Neutrophil (primary cell): ENCODE data around the gene DDAH2.
A peak's percentile ranks its signal among the peaks of the same experiment; 100 is the strongest.
"Not testable (repeated sequence)": the region's sequence is repeated elsewhere in the genome, so short reads cannot be mapped to it uniquely, and the experiment has no call there.

Source experiments
- H3K27ac ChIP-seq: fragments of 200-600 bp; sonication (generic); 2 replicates; pipeline ENCODE4 v1.5.1; 2016; ENCODE audit warnings: mild to moderate bottlenecking, moderate library complexity
- H3K27me3 ChIP-seq: fragments of 200-600 bp; sonication (generic); 2 replicates; pipeline ENCODE4 v1.6.0; 2016; ENCODE audit warnings: mild to moderate bottlenecking
- H3K36me3 ChIP-seq: fragments of 200-600 bp; sonication (generic); 2 replicates; pipeline ENCODE4 v1.5.1; 2017
- H3K4me1 ChIP-seq, 2 experiments: fragments of 200-600 bp in 1 of 2; sonication (generic) in 1 of 2; 1 replicate in 1 of 2; 2 replicates in 1 of 2; pipeline versions ENCODE4 v1.5.1 to v1.6.1; 2013 to 2016; ENCODE audit warnings: low read depth in 1 of 2, low read length in 1 of 2, mild to moderate bottlenecking in 1 of 2, moderate library complexity in 1 of 2; ENCODE audit not compliant: control insufficient read depth in 1 of 2, insufficient read depth in 1 of 2
- H3K4me3 ChIP-seq, 2 experiments: fragments of 200-600 bp in 1 of 2; sonication (generic) in 1 of 2; 1 replicate in 1 of 2; 2 replicates in 1 of 2; pipeline ENCODE4 v1.5.1; 2013 to 2016; ENCODE audit warnings: low read depth in 1 of 2, low read length in 1 of 2, mild to moderate bottlenecking in 1 of 2, moderate library complexity in 1 of 2
- H3K9me3 ChIP-seq: fragments of 200-600 bp; sonication (generic); 2 replicates; pipeline ENCODE4 v1.5.1; 2016
- TF ChIP-seq, protein P1 (sequence below): fragments of 200-600 bp; sonication (generic); IDR thresholded peaks from 2 replicates; pipeline ENCODE4 v1.5.1; 2016; ENCODE audit warnings: antibody characterized with exemption

The DDAH2 gene

DNA sequence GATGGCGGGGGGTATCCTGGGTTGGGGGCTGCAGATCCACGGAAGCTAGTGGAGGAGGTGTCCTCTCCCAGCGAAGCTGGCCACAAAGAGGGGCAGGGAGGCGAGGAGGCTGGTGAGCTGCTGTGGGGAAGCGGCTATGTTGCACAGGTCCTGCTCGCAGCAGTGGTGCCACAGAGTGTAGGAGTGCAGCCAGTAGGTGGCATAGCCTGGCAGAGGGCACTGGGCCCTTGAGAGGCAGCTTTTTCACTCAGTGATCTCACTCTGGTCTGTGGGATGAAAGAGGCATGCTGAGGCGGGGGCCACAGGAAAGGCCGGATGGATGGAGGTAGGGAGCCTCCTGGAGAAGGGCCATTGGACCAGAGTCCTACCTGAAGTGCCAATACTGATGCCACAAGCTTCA is 16.8 kb downstream of the DDAH2 start:
- Histone ChIP-seq H3K4me3 (no peak overlapping the region), H3K27ac (no peak overlapping the region), H3K36me3 (no peaks in the 10 kb centered on the region), H3K4me1 (peaks cover 14 to 15% of the 10 kb centered on the region in 2 experiments), H3K27me3 (no peaks in the 10 kb centered on the region), H3K9me3 (no peaks in the 10 kb centered on the region)
- TF ChIP-seq, protein P1, sequence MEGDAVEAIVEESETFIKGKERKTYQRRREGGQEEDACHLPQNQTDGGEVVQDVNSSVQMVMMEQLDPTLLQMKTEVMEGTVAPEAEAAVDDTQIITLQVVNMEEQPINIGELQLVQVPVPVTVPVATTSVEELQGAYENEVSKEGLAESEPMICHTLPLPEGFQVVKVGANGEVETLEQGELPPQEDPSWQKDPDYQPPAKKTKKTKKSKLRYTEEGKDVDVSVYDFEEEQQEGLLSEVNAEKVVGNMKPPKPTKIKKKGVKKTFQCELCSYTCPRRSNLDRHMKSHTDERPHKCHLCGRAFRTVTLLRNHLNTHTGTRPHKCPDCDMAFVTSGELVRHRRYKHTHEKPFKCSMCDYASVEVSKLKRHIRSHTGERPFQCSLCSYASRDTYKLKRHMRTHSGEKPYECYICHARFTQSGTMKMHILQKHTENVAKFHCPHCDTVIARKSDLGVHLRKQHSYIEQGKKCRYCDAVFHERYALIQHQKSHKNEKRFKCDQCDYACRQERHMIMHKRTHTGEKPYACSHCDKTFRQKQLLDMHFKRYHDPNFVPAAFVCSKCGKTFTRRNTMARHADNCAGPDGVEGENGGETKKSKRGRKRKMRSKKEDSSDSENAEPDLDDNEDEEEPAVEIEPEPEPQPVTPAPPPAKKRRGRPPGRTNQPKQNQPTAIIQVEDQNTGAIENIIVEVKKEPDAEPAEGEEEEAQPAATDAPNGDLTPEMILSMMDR: no peak

DNA sequence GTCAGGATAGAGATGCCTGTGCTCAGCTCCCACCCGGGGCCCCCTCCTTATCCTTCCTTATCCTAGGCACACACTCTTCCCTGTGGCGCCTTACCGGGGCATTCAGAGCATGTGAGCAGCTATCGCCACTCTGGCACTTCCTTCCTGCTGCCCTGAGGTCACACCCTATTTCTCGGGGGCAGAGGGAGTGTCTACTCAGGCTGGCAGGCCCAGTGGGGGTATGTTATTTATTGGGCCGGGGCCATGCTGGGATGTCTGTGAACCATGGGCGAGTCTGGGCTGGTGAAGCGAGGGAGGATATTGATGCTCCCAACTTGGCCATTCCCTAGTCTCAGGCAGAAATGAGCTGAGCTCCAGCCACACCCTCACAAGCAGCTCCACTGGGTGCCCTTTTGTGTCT is 17.9 kb downstream of the DDAH2 start:
- Histone ChIP-seq H3K4me1 (peaks cover 14 to 15% of the 10 kb centered on the region in 2 experiments), H3K27me3 (no peaks in the 10 kb centered on the region), H3K36me3 (no peaks in the 10 kb centered on the region), H3K4me3 (peak overlapping the region in 1 of 2 experiments; percentile 8), H3K27ac (peak overlapping the region; percentile 34), H3K9me3 (no peaks in the 10 kb centered on the region)
- TF ChIP-seq, protein P1: no peak

DNA sequence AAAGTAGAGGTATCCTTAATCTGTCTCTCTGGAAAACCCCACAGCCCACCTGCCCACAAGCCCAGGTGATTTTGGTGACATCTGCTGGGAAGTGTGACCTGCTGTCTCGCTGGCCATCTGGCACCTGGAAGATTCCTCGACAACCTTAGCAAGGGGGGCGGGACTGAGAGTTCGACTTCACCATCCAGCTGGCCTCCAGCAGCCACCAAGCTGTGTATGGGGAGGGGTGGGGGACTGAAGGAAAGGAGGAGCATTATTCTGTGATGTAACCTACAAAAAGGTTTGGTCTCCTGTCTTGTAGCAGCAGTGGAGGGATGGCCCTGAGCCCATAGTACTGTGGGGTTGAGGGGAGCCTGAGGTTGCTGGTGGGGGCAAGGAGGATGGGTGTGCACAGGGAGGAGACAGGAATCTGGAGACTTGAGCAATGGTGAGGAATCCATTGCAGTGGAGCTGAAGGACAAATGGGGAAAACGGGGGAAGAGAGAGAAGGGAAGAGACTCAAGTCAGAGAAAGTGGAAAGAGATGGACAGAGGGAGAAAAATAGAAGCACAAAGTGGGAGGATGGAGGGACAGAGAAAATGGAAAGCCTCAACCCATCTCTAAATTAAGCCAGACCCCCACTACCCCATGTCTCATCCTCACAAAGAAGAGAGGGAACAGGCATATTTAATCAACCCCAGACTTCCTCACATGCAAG is 18.4 kb downstream of the DDAH2 start:
- peak overlapping the region; percentile 34 for H3K27ac ChIP-seq
- H3K36me3 ChIP-seq: no peaks in the 10 kb centered on the region
- peak overlapping the region in 1 of 2 experiments; percentile 8 for H3K4me3 ChIP-seq
- peaks cover 14 to 15% of the 10 kb centered on the region in 2 experiments for H3K4me1 ChIP-seq
- no peaks in the 10 kb centered on the region for H3K27me3 ChIP-seq
- no peaks in the 10 kb centered on the region for H3K9me3 ChIP-seq
- TF ChIP-seq, protein P1: no peak

DNA sequence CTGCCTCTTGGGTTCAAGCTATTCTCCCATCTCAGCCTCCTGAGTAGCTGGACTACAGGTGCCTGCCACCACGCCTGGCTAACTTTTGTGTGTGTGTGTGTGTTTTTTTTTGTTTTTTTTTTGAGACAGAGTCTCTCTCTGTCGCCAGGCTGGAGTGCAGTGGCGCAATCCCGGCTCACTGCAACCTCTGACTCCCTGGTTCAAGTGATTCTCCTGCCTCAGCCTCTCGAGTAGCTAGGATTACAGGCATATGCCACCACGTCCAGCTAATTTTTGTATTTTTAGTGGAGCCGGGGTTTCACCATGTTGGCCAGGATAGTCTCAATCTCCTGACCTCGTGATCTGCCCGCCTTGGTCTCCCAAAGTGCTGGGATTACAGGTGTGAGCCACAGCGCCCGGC is 19.9 kb downstream of the DDAH2 start:
- not testable (repeated sequence) for H3K9me3 ChIP-seq, H3K36me3 ChIP-seq, H3K27ac ChIP-seq, H3K27me3 ChIP-seq, H3K4me3 ChIP-seq
- H3K4me1 ChIP-seq: peaks cover 14 to 15% of the 10 kb centered on the region in 2 experiments

DNA sequence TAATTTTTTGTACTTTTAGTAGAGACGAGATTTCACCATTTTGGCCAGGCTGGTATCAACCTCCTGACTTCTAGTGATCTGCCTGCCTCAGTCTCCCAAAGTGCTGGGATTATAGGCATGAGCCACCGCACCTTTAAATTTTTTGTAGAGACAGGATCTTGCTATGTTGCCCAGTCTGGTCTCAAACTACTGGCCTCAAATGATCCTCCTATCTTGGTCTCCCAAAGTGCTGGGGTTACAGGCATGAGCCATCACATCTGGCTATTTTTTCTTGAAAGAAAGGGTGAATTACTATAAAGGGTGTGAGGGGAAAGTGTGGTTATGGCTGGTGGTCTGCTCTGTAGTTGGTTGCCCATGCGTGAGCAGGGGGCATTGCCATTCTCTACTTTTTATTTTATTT is 20.9 kb downstream of the DDAH2 start:
- no peaks in the 10 kb centered on the region for H3K36me3 ChIP-seq
- TF ChIP-seq, protein P1: no peak
- H3K9me3 ChIP-seq: no peaks in the 10 kb centered on the region
- no peak overlapping the region for H3K4me3 ChIP-seq
- peaks cover 21 to 23% of the 10 kb centered on the region in 2 experiments for H3K4me1 ChIP-seq
- H3K27me3 ChIP-seq: no peaks in the 10 kb centered on the region
- H3K27ac ChIP-seq: no peak overlapping the region

DNA sequence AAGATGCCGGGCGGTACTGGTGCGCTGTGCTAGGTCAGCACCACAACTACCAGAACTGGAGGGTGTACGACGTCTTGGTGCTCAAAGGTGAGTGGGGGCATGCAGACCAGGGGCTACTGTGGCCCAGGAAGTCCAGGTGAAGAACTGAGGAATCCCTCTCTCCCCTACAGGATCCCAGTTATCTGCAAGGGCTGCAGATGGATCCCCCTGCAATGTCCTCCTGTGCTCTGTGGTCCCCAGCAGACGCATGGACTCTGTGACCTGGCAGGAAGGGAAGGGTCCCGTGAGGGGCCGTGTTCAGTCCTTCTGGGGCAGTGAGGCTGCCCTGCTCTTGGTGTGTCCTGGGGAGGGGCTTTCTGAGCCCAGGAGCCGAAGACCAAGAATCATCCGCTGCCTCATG is 21.4 kb downstream of the DDAH2 start:
- H3K9me3 ChIP-seq: no peaks in the 10 kb centered on the region
- TF ChIP-seq, protein P1: no peak
- no peak overlapping the region for H3K27ac ChIP-seq
- H3K4me3 ChIP-seq: no peak overlapping the region
- peaks cover 21 to 23% of the 10 kb centered on the region in 2 experiments for H3K4me1 ChIP-seq
- H3K27me3 ChIP-seq: no peaks in the 10 kb centered on the region
- no peaks in the 10 kb centered on the region for H3K36me3 ChIP-seq
